ENCODE measurements around the gene AFG3L2.

Gene AFG3L2

DNA sequence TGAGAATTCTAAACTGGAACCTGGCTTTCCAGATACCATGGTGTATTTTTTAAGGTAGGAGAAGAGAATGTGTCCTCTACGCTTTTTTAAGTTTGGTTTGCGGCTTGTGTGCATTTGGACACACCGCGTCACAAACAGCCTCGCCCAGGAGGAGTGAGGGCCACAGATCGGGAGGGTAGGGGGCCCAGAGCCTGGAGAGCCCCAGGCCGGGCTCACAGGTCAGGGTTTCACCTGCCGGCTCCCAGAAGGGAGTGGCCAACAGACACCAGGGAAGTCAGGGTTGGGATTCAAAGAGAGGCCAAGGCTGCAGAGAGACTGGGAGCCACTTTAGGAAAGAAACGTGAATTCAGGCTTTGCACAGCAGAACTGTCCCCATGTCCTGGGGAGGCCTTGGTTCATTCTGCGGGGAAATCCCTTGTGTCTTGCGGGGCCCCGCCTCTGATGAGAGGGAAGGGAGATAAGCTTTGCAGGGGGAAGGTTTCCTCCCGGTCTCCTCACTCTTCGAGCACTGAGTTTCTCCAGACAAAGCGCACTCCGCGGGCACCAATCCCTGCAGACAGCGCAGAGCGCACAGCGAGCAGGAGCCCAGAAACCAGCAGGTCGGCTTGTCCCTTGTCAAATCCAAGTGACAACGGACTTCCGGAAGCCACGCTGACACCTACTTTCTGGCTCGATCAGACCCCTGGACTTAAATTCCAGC, 70.9 kb downstream of the AFG3L2 start:
- no peak for DNase-seq (ENCODE audit: low read depth in 1 of 2, low spot score in 1 of 2)

- no peak for DNase-seq (ENCODE audit: low read depth in 1 of 2, low spot score in 1 of 2)
These were observed 71.8 kb downstream of the AFG3L2 start for GRCh38 chr18:12305211-12305610.

GRCh38 chr18:12304351-12305210, 72.4 kb downstream of the AFG3L2 start:
- DNase-seq (ENCODE audit: low read depth in 1 of 2, low spot score in 1 of 2), result no peak

DNA sequence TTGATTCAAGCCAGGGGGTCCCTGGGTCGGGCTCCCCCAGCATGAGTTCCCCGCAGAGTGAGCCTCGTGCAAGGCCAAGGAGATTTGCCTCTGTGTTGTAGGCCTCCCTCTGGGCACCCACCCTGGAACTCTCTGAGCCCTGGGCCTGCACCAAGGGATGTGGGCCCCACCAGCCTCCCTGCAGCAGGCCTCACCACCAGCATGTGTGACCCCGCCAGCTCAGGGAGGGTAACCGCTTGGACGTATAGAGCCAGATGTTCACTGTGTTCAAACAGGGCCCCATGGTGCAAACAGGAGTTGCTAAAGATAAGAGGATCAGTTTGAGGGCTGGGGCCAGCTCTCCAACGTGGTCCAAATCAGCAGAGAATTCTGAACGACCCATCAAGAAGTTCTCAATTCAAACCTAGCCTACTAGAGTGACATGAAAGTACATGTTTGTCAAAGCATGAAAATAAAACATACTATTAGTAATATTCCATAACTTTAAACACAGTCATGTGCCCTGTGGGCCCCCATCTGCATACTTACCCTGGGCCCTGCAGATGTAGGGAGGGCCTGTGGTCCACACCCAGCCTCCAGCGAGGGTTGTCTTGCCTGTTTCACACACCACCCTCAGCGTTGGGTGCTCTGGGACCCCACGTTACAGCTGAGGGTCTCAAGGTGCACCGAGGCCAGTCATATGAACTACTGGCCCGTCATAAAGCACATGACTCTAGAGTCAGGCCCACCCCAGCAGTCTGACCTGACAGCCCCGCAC, 74.5 kb downstream of the AFG3L2 start:
- no peak for DNase-seq (ENCODE audit: low read depth in 1 of 2, low spot score in 1 of 2)

GRCh38 chr18:12301263-12302005, 75.6 kb downstream of the AFG3L2 start:
- DNase-seq (ENCODE audit: low read depth in 1 of 2, low spot score in 1 of 2), result no peak

- no peak for DNase-seq (ENCODE audit: low read depth in 1 of 2, low spot score in 1 of 2)
These were observed 77.2 kb downstream of the AFG3L2 start for GRCh38 chr18:12299862-12300261.

- no peak for DNase-seq (ENCODE audit: low read depth in 1 of 2, low spot score in 1 of 2)
These were observed 80.6 kb downstream of the AFG3L2 start for GRCh38 chr18:12296457-12296856.

- DNase-seq (ENCODE audit: low read depth in 1 of 2, low spot score in 1 of 2), result no peak
These were observed 81.0 kb downstream of the AFG3L2 start for GRCh38 chr18:12296087-12296403.

- DNase-seq (ENCODE audit: low read depth in 1 of 2, low spot score in 1 of 2), result no peak
These were observed 81.5 kb downstream of the AFG3L2 start for GRCh38 chr18:12295389-12296086.

DNA sequence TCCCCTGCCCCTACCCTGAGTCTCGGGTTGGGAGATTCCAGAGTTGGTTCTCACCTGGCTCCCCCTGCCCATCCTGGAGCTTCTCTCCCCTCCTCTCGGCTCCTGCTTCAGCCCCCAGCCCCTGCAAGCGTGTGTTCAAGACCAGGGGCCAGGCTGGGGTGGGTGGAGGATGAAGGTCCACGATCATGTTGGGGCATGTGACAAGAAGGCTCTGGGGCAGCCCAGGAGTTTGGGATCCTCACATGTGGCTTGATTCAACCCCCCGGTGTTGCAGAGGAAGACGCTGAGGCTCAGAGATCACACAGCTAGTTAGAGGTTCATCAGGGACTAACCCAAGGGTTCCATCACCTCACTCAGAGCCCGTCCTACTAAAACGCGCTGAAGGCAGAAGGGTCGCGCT, 83.2 kb downstream of the AFG3L2 start:
- DNase-seq (ENCODE audit: low read depth in 1 of 2, low spot score in 1 of 2), result no peak

GRCh38 chr18:12291690-12292089, 85.3 kb downstream of the AFG3L2 start:
- no peak for DNase-seq (ENCODE audit: low read depth in 1 of 2, low spot score in 1 of 2)

DNA sequence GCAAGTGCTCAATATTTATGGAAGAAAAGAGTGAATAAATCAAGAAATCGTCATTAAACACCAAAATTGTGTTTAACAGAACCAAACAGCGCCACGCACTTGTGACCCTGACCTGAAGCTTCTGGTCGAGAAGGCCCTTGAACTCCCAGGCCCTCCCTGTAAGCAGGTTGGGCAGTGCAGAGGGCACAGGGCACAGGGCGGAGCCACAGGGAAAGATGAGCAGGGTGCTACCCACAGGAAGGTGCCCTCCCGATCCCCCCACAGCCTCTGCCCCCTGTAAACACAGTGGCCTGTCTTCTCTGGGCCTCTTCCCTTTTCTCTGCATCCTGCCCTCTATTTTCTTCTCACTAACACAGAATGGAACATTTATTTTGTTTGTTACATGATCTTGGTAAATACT, 85.9 kb downstream of the AFG3L2 start:
- DNase-seq (ENCODE audit: low read depth in 1 of 2, low spot score in 1 of 2), result no peak

DNA sequence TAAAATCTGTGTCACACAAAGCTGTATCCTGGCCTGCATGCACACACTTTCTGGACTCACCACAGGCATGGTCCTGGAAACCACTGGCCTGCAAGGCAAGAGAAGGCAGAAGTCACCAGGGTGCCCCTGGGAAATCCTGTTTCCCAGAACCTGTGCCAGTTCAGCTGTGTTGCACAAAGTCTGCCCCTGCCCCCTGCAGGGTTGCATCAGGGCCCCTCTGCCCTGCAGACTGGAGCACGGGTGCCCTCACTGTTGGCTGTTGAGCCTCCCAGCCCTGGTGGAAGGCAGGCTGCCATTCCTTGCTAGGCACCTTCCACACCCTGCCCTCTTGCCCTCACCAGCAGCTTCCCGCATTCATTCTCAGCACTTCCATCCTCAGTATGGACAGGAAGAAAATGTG, 86.9 kb downstream of the AFG3L2 start:
- no peak for DNase-seq (ENCODE audit: low read depth in 1 of 2, low spot score in 1 of 2)

- no peak for DNase-seq (ENCODE audit: low read depth in 1 of 2, low spot score in 1 of 2)
These were observed 88.6 kb downstream of the AFG3L2 start for GRCh38 chr18:12288403-12288755.

DNA sequence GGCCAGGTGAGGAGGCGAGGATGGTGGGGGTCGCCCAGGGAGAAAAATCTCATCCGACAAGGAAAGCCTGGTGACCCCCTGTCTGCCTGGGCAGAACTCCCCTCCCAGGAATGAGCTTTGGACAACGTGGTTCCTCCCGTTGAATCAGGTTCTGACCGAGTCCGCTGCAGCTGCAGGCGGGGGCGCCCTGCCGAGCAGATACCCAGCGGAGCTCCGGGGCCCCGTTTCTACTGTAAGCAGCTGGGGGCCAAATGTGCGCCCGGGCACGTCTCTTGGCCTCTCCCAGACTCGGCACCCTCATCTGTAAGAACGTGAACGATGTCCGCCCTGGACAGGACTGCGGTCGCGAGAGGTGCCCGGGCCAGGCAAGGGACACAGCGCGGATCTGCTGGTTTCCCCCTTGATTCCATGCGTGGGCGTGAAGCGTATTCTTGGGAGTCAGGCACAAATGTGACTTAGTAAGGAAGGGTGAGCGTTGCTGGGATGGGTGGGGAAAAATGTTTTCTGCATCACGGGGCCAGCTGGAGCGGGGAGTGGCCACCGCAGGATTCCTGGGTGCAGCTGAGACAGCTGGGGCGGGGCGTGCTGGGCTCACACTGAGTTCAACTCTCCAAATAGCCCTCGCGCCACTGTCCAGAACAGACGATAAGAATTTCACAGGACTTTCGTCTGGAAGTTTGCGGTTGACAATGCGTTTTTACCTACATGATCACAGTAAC, 89.2 kb downstream of the AFG3L2 start:
- no peak for DNase-seq (ENCODE audit: low read depth in 1 of 2, low spot score in 1 of 2)

GRCh38 chr18:12287131-12287681, 89.8 kb downstream of the AFG3L2 start:
- no peak for DNase-seq (ENCODE audit: low read depth in 1 of 2, low spot score in 1 of 2)

- DNase-seq (ENCODE audit: low read depth in 1 of 2, low spot score in 1 of 2), result no peak
These were observed 93.4 kb downstream of the AFG3L2 start for GRCh38 chr18:12283666-12284065.

GRCh38 chr18:12283256-12283655, 93.8 kb downstream of the AFG3L2 start:
- DNase-seq (ENCODE audit: low read depth in 1 of 2, low spot score in 1 of 2), result no peak

DNA sequence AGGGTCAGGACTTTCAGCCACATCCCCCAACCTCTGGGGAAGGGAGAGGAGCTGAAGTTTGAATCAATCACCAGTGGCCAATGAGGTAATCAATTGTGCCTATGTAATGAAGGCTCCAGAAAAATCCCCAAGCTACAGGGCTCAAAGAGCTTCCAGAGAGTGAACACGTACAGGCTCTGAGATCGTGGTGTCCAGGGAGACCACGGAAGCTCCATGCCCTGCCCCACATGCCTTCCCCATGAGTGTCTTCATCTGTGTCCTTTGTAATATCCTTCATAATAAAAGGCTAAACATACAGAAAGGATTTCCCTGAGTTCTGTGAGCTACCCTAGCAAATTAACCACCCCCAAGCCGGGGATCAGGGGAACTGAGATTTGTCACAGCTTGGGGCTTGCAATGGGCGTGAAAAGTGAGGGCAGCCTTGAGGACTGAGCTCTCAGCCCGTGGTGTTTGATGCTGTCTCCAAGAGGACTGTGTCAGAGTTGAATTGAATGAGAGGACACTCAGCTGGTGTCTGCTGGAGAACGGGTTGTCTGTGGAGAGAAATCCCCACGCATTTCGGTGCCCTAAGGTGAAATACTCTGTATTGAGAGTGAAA, 94.5 kb downstream of the AFG3L2 start:
- no peak for DNase-seq (ENCODE audit: low read depth in 1 of 2, low spot score in 1 of 2)
